Body of pancreas (tissue), 4 donors: ENCODE data around the gene FPR2.
A peak's percentile ranks its signal among the peaks of the same experiment; 100 is the strongest.

Source experiments
- CTCF ChIP-seq, 7 experiments: fragments of 450-650 bp in 4 of 7; fragments of 200-600 bp in 3 of 7; sonication (generic) in 3 of 7; IDR thresholded peaks; one replicate each; pipeline ENCODE4 v1.5.1; 2016 to 2019; ENCODE audit warnings: antibody characterized with exemption in 7 of 7
- POLR2A ChIP-seq, 3 donors: fragments of 450-650 bp; IDR thresholded peaks; one replicate each; pipeline ENCODE4 v1.6.1; 2016; ENCODE audit warnings: antibody characterized with exemption in 3 of 3, mild to moderate bottlenecking in 2 of 3

GRCh38 chr19:51712461-51713081, 48.4 kb upstream of the FPR2 start:
- TF ChIP-seq CTCF (IDR thresholded peaks at IDR 0.05) (peak; percentile 10 to 40 (median 30)), POLR2A (IDR thresholded peaks at IDR 0.05) (no peak)
